B cell (primary cell): Measurements from ENCODE around the gene CWC27.

ENCODE experiments used
- CTCF ChIP-seq: fragments of 200-600 bp; IDR thresholded peaks from one replicate; pipeline ENCODE4 v1.8.0; 2022; ENCODE audit warnings: antibody characterized with exemption, mild to moderate bottlenecking
- EZH2 ChIP-seq: IDR thresholded peaks from 2 replicates; pipeline ENCODE4 v1.6.1; 2012; ENCODE audit warnings: borderline replicate concordance, low read depth, mild to moderate bottlenecking, moderate library complexity, low read length; ENCODE audit not compliant: insufficient read depth, poor library complexity, severe bottlenecking

GRCh38 chr5:64944868-64945267, 176.1 kb downstream of the CWC27 start:
- TF ChIP-seq EZH2 (no peak), CTCF (no peak)
